NCI-H510A treated with DMSO at 0.1 percent for 48 hours (cell line): Measurements from ENCODE around the gene SLC12A6.
"Not testable (repeated sequence)": the region's sequence is repeated elsewhere in the genome, so short reads cannot be mapped to it uniquely, and the experiment has no call there.

ENCODE experiments used
- DNase-seq: peaks from one replicate; lab custom pipeline; 2025; lab: John Stamatoyannopoulos, UW

The SLC12A6 gene

DNA sequence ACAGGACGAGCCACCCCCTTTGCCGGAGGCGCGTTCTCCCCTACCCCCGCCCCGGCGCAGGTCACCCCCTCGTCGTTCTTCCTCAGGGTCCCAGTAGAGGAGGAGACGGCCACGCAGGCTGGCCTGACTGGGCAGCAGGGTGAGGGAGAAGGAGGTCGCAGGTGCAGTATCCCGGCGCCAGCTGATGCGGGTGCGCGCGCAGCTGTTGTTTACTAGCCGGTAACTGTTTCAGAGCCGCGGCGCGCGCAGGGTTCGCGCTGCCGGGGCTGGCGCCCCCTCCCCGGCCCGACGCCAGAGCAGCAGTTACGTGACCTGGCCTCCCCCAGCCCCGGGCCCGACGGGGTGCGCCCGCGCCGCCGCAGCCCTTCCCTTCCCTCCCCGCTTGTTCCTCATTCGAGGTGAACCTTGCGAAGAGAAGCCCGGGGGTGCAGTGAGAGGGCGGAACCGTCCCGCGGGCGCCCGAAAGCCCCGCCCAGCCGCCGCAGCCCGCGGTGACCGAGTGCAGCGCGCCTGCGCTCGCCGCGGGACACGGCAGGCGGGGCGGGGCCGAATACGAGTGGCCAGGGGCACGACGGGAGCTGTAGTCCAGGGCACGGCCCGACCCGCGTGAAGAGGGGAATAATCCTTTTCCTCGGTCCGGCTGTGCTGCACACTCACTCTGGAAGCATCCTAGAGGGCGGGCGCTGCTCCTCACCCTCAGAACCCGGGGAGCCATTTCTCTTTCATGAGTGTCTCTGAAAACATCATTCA, at the start of gene SLC12A6:
TSS of gene SLC12A6 (minus strand) at position 225 of the 750 bp plus-strand sequence. CDS start 1,101 bp downstream, outside the sequence.
- peak; percentile 79 for DNase-seq

DNA sequence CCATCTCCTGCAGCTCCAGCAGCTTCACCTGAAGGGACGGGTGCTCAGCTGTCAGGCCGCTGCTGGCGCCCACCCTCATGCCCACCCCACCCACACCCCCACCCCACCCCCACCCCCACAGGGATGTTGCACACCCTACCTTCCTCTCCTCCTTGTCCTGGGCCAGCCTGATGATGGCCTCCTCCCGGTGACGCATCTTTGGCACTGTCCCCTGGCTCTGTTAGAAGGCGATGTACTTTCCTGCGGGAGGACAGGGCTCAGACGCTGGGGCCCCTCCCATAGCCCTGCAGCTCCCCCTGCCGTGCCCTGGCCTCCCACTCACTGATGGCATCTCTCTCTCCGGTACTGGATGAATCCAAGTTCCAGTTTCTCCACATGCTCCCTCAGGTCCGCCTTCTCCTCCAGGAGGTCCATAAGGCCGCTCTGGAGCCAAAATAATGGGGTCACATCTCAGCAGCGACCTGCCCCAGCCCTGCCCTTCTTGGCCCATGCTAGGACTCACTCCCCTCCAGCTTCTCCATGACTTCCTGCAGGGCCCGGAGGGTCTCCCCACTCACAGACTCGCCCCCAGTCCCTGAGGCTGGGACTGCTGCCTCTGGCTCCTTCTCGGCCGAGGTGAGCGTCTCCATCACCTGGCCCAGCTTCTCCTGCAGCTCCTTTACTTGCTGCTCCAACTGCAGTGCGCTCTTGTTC, 44.4 kb upstream of the SLC12A6 start:
- not testable (repeated sequence) for DNase-seq

DNA sequence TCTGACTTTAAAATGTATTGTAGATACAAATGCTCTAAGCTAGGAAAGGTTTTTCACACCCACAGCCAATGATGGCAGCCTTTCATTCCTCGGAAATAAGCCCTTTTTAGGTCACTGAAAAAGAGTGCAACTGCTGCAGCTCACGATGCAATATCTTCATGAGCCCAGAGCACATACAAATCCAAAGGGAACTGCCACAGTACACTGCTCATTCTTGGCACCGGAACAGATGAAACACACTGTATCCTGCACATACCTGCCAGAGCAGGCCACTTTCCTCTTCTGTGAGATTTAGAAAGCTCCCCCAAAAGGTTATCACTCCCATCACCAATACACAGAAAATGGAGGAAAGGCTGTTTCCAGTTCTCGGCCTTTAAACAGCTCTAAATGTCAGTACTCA, 42.9 kb upstream of the SLC12A6 start:
- DNase-seq: not testable (repeated sequence)

DNA sequence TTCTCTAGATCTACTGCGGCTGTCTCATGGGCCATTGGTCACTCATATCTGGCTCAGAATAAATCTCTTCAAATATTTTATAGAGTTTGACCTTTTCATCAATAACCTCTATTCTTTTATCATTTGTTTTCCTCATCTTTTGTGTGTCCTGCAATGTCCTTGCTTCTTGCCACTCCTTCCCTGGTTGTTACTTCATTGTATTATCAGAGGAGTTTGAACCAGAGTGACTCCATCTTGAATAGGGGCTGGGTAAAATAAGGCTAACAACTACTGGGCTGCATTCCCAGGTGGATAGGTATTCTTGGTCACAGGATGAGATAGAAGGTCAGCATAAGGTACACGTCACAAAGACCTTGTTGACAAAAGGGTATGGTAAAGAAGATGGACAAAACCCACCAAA, 39.3 kb upstream of the SLC12A6 start:
- DNase-seq: no peak

GRCh38 chr15:34375541-34375940, 38.0 kb upstream of the SLC12A6 start:
- not testable (repeated sequence) for DNase-seq

- DNase-seq: no peak
These were observed 37.2 kb upstream of the SLC12A6 start for GRCh38 chr15:34374816-34375215.

- DNase-seq: no peak
These were observed 36.4 kb upstream of the SLC12A6 start for GRCh38 chr15:34373951-34374350.

GRCh38 chr15:34370643-34371042, 33.1 kb upstream of the SLC12A6 start:
- no peak for DNase-seq

GRCh38 chr15:34370129-34370528, 32.5 kb upstream of the SLC12A6 start:
- no peak for DNase-seq

DNA sequence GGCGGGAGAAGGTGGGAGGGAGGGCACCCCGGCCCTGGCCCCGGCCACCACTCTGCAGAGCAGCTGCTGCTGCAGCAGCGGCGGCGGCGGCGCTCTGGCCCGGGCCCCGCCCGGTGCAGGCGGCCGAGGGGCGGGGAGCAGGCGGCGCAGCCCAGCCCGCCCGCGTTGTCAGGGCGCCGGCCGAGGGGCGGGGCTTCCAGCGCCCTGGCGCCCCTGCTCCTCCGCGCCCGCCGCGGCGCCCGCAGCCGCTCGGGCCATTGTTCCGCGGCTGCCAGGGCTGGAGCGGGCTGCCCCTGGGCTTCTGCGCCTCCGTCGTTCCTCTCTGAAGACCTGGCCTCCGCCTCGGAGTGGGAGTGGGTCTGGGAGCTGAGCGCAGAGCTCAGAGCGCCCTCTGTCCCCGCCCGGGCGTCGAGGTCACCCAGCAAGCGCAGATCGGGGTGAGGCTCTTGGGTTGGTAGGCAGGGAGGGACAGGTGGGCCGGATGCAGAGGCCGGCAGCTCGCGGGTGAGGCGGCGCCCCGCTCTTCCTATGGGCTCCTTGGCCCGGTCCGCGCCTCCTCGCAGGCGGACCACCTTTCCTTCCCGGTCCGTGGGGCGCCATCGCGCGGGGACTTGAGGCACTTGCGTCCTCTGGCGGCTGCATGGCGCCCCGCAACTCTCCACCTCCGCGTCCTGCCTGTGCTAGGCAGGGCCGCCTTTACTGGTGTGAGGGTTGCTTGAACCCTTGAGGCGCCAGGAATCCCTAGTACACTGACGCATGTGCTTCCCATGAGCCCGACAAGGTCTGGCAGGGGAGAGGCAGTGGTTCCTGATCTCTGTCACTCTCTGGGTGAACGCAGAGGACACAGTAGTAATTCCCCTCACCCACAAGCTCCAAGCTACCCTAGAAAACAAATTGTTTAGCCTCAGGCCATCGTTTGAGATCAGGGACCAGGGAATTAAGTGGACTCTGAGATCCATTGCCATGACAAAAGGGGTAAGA, 29.8 kb upstream of the SLC12A6 start, which contains the start of gene LPCAT4:
TSS of gene LPCAT4 (minus strand) at position 96 of the 981 bp plus-strand sequence. CDS start 96 bp downstream, outside the sequence.
- peak; percentile 63 for DNase-seq

GRCh38 chr15:34366271-34367065, 28.9 kb upstream of the SLC12A6 start:
- DNase-seq: peak; percentile 45

- DNase-seq: no peak
These were observed 28.3 kb upstream of the SLC12A6 start for GRCh38 chr15:34365836-34366235.

DNA sequence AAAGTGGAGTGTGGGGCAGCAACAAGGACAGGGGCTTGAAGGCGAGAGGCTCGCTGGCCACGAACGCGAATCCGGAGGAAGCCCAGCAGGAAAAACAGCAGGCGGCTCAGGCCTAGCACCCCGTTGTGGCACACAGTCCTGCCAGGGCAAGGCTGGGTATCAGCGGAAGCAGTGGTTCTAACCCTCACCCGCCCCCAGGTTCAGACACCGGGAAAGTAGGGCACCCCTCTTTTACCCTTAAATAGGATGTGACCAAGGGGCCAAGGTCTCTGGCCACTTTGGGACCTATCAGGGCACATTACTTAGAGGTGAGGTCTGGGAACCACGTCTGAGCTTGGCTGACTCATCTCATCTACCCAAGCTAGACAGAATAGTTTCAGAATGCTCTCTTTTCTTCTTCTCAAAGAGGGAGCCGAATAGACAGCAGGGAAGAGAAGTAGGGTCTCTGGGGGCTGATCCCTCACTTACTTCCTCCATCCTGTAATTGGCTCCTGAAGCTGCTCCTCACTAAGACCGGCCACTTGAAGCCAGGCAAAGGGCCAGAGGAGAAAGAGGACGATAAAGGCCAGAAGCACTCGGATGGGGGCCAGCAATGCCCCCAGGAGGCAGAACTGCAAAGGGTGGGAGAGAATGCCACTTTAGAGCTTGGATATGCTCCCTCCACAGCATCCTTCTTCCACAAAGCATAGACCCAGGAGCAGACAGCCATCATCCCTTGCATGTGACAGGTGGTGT, 27.7 kb upstream of the SLC12A6 start:
- DNase-seq: no peak

- no peak for DNase-seq
These were observed 26.5 kb upstream of the SLC12A6 start for GRCh38 chr15:34364041-34364440.

DNA sequence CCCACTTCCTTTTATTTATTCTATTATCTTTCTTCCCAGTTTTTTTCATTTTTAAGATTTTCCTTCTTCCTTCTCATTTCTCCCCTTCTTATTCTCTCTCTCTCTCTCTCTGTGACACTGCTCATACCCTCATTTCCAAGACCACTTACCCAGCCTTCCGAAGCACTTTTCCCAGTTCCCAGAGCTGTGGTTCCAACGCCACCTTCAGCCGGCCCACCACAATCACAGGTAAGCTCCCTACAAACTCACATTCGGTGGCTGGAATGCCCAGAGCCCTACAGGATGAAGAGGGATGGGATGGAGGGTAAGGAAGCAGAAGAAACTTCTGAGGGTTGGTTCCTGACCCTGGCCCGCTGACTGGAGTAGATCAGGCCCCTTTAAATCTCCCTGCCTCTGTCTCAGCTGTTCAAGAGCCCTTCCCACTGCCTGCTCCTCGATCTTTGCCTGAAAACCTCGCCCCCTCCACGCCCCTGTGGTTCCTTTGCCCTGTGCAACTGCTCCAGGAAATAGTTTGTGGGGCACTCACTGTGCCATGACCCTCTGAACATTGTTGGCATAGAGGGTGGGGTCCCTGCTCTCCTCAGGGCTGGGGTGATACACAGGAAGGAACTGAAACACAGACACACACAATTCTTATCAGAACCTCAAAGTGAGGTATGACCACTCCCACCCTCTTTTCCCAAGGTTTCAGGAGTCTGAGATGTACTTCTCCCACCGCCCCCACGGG, 24.6 kb upstream of the SLC12A6 start:
- no peak for DNase-seq

- DNase-seq: no peak
These were observed 23.7 kb upstream of the SLC12A6 start for GRCh38 chr15:34361278-34361677.

DNA sequence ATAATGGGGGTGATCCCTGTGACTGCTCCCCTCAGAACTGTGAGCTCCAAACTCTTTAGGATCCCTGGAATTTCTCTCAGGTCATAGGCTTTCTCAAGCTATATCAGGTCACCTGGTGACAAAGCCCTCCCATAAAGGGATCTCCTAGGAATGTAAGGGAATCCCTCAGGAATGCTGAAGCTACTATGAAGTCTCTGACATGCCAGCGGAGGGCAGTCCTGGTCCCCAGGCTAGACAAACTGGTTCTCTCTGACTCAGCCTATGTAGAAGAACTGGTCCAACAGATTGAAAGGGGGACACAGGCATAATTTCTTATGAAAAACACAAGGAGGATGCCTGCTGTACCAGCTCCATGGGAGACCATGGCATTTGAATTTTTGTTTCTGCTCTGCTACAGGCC, 22.7 kb upstream of the SLC12A6 start:
- no peak for DNase-seq

DNA sequence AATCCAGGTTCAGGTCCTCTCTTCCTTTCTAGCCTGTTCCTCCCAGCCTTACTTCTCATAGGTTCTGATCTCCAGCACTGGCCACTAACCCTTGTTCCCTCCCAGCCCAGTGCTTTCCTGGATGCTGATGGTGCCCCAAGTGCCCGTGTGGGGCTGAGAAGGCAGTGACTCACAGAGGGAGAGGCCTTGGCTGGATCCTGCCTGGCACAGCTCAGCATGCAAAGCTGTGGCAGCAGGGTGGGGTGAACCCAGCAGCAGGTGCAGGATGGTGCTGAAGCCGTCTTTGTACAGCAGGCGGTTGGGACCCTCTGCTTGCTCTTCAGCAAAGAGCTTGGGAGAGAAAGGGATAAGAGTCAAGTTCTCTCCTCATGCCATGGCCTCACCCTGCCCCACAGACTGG, 21.8 kb upstream of the SLC12A6 start:
- DNase-seq: no peak

DNA sequence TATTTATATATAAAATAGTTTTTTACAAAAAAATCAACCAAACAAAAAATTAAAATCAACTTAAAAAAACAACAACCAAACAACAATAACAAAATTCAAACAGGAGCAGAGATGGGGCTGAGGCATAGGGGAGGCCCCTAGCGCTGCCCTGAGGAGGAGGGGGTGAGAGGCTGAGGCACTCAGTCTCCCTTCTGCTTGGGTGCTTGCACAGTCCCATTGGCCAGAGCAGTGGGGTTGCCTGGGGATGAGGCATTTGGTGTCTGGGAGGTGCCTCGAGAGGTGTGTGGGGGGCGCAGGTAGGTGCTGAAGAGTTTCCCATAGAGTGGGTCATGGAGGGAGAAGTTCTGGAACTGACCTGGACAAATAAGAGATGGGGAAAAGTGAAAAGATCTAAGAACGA, 21.4 kb upstream of the SLC12A6 start:
- DNase-seq: no peak

GRCh38 chr15:34358367-34358766, 20.8 kb upstream of the SLC12A6 start:
- DNase-seq: no peak
